AG04450 (cell line): Measurements from ENCODE around the gene CFAP46. TPM values are rescaled to one million over a fixed set of nuclear protein-coding genes. Genes with fewer than 3 reads are reported as not detected.

ENCODE experiments used
- CTCF ChIA-PET: fragments of 300-600, 350-600 bp; formaldehyde crosslinking; extraction: SDS; loops from one replicate; lab custom pipeline; 2022; ENCODE audit warnings: antibody characterized with exemption, inconsistent platforms; lab: Charles Lee
- POLR2A ChIA-PET: fragments of 350-600 bp; formaldehyde crosslinking; extraction: SDS; loops from one replicate; lab custom pipeline; 2021; ENCODE audit warnings: antibody characterized with exemption, inconsistent platforms; lab: Yijun Ruan, JAX
- DNase-seq: peaks from one replicate; pipeline ENCODE4 v3.0.0-alpha.2; 2011; ENCODE audit warnings: low read depth, low spot score
- H3K27ac ChIP-seq: one replicate; pipeline ENCODE4 v1.5.1; 2012; ENCODE audit warnings: low read depth, low read length, control low read depth
- H3K27me3 ChIP-seq: one replicate; pipeline ENCODE4 v1.6.0; 2012; ENCODE audit warnings: low read length; ENCODE audit not compliant: control insufficient read depth, insufficient read depth
- H3K4me3 ChIP-seq: 2 replicates; pipeline ENCODE4 v1.5.1; 2011; ENCODE audit warnings: mild to moderate bottlenecking, low read depth, low read length, control low read depth
- H3K9me3 ChIP-seq: 2 replicates; pipeline ENCODE4 v1.5.1; 2012; ENCODE audit warnings: low read length; ENCODE audit not compliant: control insufficient read depth, insufficient read depth
- CTCF ChIP-seq: IDR thresholded peaks from 2 replicates; pipeline ENCODE4 v1.5.1; 2011; ENCODE audit warnings: low read depth, low read length, control low read depth, inconsistent platforms
- polyA plus RNA-seq: library from polyadenylated mRNA; depleted of rRNA; stranded (reverse); fragments of >200 nt; gene quantifications from 2 replicates; pipeline ENCODE4 v1.2.3, GENCODE V29; 2011

Gene CFAP46
- polyA plus RNA-seq, 1 experiment, result 2.7 TPM

GRCh38 chr10:132779549-132780294 is 162.6 kb downstream of the CFAP46 start:
- no peak for DNase-seq
- Histone ChIP-seq H3K27ac (no peak overlapping the region), H3K27me3 (peaks cover 6% of the 10 kb centered on the region), H3K4me3 (no peak overlapping the region), H3K9me3 (peaks cover 7% of the 10 kb centered on the region; the same call in 1 of the 2 replicates)
- TF ChIP-seq CTCF, result no peak
- ChIA-PET POLR2A (no interaction called here), CTCF (no interaction called here)

DNA sequence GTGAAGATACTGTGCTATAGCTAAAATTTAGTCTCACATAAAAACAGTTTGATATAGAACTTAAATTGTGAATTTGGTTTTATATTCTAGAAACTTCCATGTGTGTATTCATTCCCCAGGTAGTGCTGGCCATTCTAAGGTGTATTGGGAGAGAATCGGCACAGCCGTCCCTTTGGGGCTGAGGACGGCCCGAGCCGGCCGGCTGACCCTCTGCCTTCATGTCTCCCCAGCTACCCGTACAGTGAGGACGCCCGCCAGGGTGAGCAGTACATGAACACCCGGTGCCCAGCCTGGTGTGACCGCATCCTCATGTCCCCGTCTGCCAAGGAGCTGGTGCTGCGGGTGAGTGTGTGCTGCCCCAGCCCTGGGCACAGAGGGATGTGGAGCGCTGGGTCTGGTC is 164.9 kb downstream of the CFAP46 start:
- Histone ChIP-seq H3K9me3 (peaks cover 7% of the 10 kb centered on the region; the same call in 1 of the 2 replicates), H3K27ac (no peak overlapping the region), H3K4me3 (no peak overlapping the region), H3K27me3 (no peaks in the 10 kb centered on the region)
- POLR2A ChIA-PET, result no interaction called here
- no peak for DNase-seq
- no peak for TF ChIP-seq CTCF
- CTCF ChIA-PET, result no interaction called here

GRCh38 chr10:132776821-132777220 is 165.5 kb downstream of the CFAP46 start:
- no peaks in the 10 kb centered on the region for H3K27me3 ChIP-seq
- DNase-seq, result no peak
- CTCF ChIA-PET, result no interaction called here

DNA sequence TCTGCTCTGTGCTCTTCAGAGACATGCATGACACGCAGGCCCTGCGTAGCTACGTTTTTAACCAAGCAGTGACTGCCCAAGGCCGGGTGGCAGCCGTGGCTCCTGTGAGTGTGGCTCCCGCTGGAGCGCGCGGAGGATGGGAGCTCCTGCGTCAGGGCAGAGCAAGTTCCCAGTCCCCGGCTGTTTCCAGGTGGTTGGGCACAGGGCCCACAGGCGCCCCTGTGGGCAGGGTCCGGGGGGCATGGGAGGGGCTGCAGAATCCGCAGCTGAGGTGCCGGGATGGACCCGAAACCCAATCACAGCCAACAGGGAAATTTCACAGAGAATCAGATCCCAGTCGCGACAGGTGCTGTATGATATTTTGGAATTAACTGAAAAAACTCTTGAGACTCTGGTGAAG is 166.2 kb downstream of the CFAP46 start:
- Histone ChIP-seq H3K27ac (no peak overlapping the region), H3K4me3 (no peak overlapping the region), H3K27me3 (no peaks in the 10 kb centered on the region), H3K9me3 (peaks cover 12% of the 10 kb centered on the region; the same call in 1 of the 2 replicates)
- CTCF ChIA-PET, result interaction anchor here (1.0 kb wide), 1 partner anchor 121 kb away, joined by 3 read pairs; no protein-coding TSS in a partner anchor
- POLR2A ChIA-PET, result no interaction called here
- DNase-seq, result no peak
- no peak for TF ChIP-seq CTCF

More at GRCh38 chr10:132776821-132777220, 165.5 kb downstream of the CFAP46 start:
- no peak overlapping the region for H3K27ac ChIP-seq
- H3K9me3 ChIP-seq, result peaks cover 7% of the 10 kb centered on the region; the same call in 1 of the 2 replicates
- POLR2A ChIA-PET, result no interaction called here
- no peak for TF ChIP-seq CTCF
- H3K4me3 ChIP-seq, result no peak overlapping the region
